Retina (tissue), 1 donor: ENCODE results near the gene SLC37A4.
"Not testable (repeated sequence)": the region's sequence is repeated elsewhere in the genome, so short reads cannot be mapped to it uniquely, and the experiment has no call there.

Experiments used
- DNase-seq: peaks from one replicate; pipeline ENCODE4 v3.0.0-alpha.2; 2016

SLC37A4 gene

DNA sequence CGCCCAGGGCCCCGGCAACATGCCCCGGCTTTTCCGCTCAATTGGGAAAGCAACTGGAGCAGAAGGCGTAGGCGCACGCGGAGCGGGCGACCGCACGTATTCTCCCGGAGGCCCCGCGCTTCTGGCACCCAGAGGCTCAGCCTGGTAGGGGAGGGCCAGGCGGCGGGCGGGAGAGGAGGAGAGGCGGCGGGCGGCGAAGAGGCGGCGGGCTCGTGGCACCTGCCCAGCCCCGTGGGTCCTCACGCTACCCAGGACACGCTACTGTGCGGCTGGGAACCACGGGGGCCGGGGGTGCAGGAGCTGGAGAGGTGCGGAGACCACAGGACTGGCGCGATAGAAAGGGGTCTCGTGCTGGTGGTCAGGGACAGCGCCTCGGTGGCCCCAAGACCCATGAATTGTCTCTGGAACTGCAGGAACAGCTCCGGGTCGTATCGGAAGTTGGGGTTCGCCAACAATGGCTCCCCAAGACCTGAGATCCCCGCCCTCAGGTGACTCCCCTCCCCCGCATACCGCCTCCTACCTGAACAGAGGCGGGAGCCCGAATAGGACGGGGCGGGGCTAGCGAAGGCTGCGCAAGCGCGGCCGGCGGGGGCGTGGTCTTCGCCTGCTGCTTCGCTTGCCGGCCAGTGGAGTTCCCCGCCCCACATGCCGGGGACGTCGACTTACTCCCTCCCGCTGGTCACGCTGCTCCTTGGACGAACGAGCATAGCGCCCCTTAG is at the start of gene SLC37A4:
Gene SLC37A4 (minus strand): TSS at position 549 of the 719 bp plus-strand sequence.
- DNase-seq = peak; percentile 94

DNA sequence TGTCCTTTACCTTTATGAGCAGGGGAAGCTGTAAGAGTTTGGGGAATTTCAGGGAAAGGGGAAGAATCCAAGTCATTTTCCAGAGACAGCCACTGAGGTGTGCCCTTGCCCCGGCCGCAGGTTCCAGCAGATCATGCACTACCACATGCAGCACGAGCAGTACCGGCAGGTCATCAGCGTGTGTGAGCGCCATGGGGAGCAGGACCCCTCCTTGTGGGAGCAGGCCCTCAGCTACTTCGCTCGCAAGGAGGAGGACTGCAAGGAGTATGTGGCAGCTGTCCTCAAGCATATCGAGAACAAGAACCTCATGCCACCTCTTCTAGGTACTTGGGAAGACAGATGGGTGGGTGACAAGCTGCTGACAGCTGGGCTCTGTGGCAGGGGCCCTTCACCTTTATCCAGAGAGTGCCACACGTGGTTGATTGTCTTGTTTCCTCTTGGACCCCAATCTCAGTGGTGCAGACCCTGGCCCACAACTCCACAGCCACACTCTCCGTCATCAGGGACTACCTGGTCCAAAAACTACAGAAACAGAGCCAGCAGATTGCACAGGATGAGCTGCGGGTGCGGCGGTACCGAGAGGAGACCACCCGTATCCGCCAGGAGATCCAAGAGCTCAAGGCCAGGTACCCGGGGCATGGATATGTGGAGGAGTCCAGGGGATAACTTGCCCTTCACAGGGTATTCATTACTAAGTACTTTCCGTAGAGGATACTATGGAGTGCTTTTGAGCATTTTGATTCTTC is 48.2 kb upstream of the SLC37A4 start:
- DNase-seq = no peak

DNA sequence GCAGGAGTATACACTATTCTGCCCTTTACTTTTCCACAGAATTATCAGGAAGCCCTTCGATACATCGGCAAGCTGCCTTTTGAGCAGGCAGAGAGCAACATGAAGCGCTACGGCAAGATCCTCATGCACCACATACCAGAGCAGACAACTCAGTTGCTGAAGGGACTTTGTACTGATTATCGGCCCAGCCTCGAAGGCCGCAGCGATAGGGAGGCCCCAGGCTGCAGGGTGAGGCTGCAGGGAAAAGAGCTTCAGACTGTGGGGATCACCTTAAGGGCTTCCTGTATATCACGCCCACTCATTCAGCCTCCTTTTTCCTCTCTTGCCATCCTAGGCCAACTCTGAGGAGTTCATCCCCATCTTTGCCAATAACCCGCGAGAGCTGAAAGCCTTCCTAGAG is 47.2 kb upstream of the SLC37A4 start:
- DNase-seq = no peak

DNA sequence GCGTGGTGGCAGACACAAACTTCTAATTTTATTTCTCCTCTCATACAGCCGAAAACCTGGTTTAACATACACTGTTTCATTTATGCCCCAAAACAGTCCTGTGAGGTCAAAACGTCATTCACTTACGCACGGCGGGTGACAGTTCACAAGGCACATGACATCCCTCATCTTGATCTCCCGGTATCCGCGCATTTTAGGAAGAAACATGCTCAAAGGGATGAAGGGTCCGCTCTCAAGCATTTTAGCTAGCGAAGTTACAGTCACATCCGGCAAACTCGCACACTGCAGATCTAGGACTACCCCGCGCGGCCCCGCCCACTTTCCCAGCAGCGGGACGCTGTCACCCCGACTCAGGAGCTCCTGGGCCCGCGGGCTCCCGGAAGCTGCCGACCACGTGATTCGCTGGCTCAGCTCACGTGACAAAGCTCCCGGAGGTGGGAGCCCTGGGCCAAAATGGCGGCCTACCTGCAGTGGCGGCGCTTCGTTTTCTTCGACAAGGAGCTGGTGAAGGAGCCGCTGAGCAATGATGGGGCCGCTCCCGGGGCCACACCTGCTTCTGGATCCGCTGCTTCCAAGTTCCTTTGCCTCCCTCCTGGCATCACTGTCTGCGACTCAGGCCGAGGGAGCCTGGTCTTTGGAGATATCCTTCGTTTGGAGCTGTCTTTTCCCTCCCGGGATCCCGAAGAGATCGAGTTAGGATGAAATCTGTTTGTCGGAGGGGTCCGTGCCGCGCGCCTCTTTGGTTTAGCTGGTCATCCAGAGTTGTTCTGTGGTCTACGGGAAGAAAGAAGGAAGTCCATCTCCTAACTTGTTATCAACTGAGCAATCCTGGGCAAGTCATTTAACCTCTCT is 36.9 kb upstream of the SLC37A4 start, which contains the start of gene VPS11:
Gene VPS11 (plus strand): TSS at position 448 of the 852 bp plus-strand sequence. CDS start 6 bp downstream, at position 454.
- DNase-seq = peak; percentile 94

DNA sequence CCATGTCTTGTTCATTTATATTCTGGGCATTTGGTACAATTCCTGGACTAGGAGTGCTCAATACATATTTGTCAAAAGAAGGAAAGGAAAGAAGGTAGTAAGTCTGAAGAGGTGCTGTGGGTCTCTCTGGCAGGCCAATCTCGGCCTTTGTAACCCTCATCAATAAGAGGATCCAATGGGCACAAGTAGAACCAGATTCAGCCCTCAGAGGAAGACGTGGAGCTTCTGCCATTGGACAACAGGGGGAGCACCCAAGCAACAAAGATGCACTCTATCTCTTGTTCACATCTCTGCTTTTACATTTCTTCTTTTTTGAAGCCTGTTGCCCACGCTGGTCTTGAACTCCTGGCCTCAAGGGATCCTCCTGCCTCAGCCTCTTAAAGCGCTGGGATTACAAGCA is 34.7 kb upstream of the SLC37A4 start:
- no peak for DNase-seq

DNA sequence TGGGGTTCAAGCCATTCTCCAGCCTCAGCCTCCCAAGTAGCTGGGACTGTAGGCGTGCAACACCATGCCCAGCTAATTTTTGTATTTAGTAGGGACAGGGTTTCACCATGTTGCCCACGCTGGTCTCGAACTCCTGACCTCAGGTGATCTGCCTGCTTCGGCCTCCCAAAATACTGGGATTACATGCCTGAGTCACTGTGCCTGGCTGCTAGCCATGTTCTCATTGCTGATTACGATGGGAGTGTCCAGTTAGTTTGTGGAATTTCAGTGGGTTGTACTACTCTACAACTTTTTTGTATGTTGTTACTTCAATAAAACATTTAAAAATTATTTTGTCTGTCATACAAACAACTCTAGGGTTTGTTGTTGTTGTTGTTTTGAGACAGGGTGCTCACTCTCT is 32.1 kb upstream of the SLC37A4 start:
- DNase-seq = no peak

DNA sequence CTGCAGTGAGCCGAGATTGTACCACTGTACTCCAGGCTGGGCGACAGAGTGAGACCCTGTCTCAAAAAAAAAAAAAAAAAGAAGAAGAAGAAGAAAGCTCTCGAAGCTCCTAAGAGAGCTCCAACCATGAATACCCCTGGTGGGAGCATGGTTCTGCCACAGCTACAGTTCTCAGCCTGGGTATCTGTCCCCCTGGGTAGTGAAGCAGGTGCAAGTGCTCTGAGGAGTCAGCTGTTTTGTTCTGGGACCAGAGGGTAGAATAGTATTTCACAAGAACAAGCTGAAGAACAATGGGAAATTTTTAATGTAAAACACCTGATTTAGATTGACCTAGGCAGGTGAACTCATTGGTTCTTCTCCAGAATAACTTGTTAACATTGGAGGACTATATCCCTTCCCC is 30.6 kb upstream of the SLC37A4 start:
- no peak for DNase-seq

DNA sequence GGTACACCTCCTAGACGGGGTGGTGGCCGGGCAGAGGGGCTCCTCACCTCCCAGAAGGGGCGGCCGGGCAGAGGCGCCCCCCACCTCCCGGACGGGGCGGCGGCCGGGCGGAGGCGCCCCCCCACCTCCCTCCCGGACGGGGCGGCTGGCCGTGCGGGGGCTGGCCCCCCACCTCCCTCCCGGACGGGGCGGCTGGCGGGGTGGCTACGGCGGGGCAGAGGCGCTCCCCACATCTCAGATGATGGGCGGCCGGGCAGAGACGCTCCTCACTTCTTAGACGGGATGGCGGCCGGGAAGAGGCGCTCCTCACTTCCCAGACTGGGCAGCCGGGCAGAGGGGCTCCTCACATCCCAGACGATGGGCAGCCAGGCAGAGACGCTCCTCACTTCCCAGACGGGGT is 28.5 kb upstream of the SLC37A4 start:
- DNase-seq = not testable (repeated sequence)

DNA sequence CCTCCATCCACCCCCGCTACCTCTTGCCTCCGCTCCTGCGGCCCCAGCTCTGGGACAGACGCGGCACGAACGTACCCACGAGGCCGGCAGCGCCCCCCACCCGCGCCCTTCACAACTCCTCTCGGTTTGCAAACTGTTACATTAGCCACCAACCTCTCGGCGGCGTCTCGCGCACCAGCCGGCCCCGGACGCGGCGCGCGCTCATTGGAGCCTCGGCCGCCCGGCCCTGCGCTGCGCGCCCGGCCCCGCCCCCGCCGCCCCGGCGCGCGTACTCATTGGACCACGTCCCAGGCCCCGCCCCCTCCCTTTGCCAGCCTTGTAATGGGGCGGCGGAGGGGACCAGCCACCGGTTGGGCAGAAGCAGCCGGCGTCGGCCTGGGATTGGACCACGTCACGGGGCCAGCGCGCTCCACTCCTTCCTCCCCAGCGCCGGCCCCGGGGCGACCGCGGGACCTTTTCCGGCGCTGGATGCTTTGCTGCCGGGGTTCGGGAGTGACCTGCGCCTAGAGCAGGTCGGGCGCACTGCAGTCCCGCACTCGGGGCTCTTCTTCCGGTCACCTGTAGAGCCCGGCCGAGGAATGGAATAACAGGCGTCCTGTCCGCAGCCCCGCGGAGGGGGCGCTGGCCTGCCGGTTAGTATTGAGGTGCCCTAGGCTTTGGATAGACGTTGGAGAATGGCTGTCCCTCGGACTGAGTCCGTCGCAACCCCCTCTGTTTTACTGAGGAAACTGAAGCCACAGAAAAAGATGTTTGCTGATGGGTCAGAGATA is 26.5 kb upstream of the SLC37A4 start, which contains the start of gene HYOU1:
Gene HYOU1 (minus strand): TSS at position 206 of the 770 bp plus-strand sequence. CDS start 1,045 bp downstream, outside the sequence.
- DNase-seq = peak; percentile 95

DNA sequence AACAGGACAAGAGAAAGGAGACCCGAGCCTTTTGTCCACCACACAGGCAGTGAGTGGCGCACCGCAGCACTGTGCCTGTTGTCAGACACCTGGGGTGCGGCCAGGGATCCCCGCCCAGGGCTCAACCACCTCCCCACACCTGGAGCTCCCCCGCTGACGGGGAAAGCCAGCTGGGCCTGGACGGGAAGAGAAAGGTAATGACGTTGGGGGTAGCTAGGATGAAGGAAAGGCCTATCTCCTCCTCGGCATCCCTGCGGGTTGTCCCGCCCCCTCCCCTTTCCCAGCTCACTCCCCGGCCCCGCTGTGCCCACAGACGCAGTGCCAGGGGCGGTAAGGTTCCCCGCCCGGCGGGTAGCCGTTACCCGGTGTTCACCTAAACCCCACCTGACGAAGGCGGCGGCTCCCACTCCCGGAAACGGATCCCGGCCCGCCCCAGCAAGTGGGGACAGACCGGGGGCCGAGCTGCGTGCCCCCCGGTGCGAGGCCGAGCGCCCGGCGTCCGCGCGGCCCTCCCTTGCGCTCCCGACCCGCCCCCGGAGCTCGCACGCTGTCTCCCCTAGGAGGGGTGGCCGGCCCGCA is 25.8 kb upstream of the SLC37A4 start:
- peak; percentile 33 for DNase-seq

DNA sequence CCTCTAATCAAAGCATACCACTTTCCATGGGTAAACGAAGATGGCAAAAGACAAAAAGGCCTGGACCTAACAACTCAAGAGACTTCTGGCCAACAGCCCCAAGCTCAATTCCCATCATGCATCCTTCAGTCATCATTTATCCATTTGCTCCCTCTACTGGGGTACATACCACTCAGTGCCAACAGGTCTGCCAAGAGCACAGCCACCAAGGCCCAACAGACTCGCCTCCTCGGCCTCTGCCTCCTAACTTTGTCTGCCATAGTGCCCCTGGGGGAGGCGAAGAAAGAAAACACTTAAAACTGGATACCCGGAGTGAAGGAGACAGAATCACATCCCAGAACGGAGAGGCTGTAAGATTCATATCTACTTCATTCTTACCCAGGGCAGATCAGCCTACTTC is 25.2 kb upstream of the SLC37A4 start:
- no peak for DNase-seq

DNA sequence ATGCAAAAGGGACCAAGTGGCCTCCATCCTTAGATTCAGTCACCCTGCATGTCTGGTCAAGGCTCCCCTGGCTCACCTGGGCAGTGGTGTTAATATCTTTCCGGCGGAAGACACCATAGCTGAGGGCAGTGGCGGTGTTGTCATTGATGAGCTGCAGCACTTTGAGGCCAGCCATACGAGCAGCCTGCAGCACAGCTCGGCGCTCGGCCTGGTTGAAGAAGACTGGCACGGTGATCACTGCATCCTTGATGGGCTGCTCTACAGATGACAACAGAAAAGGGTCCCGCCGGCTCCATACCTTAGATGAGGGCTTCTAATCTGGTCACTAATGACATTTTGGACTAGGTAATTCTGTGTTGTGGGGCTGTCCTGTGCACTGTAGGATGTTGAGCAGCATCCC is 23.7 kb upstream of the SLC37A4 start:
- DNase-seq = no peak

DNA sequence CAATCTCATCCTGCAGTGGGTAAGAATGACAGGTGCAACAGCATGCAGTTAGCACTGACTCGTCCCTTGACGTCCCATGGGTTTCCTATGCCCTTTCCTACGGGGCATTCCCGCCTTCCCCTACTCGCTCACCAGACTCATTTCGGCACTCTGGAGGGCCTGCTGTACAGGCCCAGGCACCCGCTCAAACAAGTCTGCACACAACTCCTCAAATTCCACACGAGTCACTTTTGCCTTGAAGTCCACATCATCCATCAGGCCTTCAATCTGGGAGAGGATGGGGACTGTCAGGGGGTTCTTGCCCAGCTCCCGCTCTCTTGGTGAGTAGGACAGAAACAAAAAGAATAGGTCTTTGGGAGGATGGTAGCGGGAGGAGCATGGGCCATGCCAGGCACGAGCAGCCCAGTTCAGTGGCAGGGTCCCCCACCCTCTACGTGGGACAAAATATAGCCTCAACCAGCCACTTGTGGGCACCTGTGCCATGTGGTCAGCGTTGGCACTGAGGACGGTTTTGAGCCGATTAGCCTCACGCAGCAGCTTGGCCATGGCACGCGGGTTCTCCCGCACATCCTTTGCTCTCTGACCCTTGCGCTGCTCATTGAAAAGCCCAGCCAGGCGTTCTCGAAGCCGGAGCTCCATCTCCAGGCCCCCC is 21.6 kb upstream of the SLC37A4 start:
- no peak for DNase-seq

DNA sequence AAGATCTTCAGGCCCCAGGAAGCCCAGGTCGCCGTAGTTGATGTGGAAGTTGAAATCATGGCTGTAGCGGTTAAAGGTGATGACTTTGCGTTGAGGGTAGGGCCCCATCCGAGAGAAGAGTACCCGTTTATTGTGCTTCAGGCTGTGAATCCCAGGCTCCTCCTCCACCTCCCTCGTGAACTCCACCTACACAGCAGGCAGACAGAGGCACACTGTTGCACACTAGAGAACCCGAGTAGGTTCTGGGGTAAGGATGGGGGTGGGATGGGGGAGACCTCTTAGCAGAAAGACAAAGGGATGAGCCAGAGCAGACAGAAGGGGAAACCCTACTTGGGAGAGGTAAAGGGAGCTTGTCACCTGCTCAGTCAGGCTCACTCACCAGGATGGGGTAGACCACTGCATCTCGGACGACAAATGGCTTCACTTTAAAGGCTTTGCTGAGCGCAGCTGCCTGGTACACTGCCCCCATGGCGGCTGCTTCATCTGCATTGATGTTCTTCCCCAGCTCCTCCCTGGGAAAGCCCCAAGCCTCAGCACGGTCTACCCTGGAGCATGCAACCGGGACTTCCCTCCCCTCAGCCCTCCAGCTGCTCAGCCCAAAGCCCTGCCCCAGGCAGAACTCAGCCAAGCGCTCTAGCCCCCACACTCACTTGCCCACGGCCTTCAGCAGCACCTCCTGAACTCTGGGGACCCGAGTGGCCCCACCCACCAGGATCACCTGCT is 20.9 kb upstream of the SLC37A4 start:
- no peak for DNase-seq

DNA sequence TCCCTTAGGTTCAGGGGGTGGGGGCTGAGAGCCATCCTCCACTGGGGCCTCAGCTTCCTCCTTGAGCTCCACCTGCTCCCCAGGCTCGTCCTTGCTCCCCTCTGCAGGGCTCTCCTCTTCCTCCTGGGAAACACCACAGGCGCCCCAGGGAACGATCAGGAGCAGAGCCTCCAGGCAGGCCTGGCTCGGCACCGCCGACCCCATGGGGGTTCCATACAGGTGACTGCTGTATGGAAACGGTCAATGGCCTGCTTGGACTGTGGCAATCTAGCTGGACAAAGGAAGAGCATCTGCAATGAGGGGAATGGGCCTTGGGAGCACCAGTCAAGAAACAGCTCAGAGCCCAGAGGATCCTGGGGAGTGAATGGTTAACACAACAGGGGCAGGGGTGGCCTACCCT is 18.4 kb upstream of the SLC37A4 start:
- DNase-seq = no peak

DNA sequence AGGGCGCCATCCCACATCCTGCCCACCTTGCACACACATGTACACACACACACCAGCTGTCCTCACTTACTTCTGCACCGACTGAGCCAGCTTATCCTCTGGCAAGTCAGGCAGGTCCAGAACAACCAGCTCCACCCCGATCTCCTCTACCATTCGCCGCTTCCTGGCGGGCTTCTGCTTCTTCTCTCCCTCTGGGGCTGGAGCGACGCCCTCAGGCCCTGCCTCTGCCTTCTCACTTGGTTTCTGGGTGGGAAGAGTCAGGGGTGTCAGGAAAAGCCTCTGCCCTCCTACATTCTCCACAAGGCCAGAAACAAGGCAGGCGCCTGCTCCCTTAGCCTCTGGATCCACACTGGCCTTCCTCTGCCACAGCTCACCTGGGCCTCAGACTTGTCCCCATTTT is 18.0 kb upstream of the SLC37A4 start:
- no peak for DNase-seq

DNA sequence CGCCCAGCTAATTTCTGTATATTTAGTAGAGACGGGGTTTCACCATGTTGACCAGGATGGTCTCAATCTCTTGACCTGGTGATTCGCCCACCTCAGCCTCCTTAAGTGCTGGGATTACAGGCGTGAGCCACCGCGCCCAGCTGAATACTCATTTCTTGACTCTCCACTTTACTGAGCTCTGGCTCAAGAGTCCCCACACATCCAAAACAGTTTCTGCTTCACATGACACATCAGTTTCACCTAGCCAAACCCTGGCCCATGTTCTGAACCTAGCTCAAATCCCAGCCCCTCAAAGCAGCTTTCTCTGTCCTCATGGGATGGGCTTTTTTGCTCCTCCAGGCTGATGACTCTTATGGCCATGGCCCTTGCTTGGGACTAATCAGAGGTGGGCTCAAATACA is 16.5 kb upstream of the SLC37A4 start:
- DNase-seq = no peak

DNA sequence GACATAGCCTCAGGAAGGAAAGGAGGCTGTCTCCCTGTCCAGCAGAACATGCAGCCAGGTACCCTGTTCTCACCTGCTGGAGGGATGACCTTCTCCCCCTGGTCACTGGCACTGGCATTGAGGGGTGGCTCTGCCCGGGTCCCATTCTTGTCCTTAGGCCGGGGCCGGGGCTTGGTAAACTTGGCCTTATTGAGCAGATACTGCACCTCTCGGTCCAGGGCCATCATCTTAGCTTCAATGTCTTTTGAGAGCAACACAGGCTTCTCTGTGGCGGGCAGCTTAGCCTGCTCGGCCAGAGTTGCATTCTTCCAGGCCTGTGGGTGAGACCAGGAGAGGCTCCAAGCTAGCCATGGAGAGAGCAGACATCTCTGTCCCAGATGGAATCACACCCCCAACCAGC is 15.8 kb upstream of the SLC37A4 start:
- no peak for DNase-seq

DNA sequence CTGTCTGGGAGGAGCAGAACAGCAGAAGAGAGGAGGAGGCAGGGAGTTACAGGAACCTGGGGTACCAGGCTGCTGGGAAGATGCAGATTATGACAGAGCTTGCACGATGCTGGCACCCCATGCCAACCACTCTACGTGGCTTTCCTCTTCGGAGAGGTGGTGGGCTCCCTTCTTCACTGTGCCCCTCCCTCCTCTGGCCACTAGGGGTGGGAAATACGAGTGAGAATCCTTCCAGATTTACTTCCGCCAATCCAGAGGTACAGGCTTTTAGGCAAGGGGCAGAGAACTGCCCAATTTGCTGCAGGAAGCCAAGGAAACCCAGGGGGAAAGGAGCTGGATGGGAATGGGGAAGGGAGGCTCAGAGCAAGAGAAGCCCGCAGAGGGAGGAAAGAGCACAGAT is 14.0 kb upstream of the SLC37A4 start:
- no peak for DNase-seq

DNA sequence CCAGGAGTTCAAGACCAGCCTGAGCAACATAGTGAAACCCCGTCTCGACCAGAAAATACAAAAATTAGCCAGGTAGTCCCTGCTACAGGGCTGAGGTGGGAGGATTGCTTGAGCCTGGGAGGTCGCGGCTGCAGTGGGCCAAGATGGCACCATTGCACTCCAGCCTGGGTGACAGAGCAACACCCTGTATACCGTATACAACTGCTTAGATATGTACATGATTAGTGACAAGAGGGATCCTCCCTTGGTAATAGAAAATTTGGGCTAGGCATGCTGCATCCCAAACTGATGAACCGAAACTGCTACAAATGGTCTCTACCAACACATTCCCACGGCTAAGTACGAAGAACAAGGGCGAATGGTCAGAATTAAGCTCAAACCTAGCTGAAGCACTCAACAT is 12.2 kb upstream of the SLC37A4 start:
- no peak for DNase-seq
